SK-N-SH treated with all-trans-retinoic acid at 6 μM for 48 hours (cell line): ENCODE measurements around the gene HDGFL3.

Source experiments
- ATAC-seq: fragments of 200-7000 bp; cut with Tn5 transposase; 3 replicates; pipeline ENCODE4 v1.9.1; 2020; ENCODE audit warnings: mild to moderate bottlenecking, moderate library complexity
- BACH2 ChIP-seq: fragments of 250-450 bp; sonication (Bioruptor Pico); IDR thresholded peaks from 2 replicates; pipeline ENCODE4 v1.9.0; 2021; ENCODE audit warnings: mild to moderate bottlenecking, borderline replicate concordance
- CREB5 ChIP-seq: fragments of 250-450 bp; sonication (Bioruptor Pico); IDR thresholded peaks from 2 replicates; pipeline ENCODE4 v1.5.1; 2020; ENCODE audit warnings: low read depth, mild to moderate bottlenecking, moderate library complexity
- GLIS3 ChIP-seq: fragments of 250-450 bp; sonication (Bioruptor Pico); IDR thresholded peaks from 2 replicates; pipeline ENCODE4 v1.5.0; 2020; ENCODE audit warnings: mild to moderate bottlenecking, moderate library complexity
- ISL1 ChIP-seq: fragments of 250-450 bp; sonication (Bioruptor Pico); IDR thresholded peaks from 2 replicates; pipeline ENCODE4 v2.1.2; 2022; ENCODE audit warnings: mild to moderate bottlenecking, moderate library complexity
- PATZ1 ChIP-seq: fragments of 250-450 bp; sonication (Bioruptor Pico); IDR thresholded peaks from 2 replicates; pipeline ENCODE4 v1.8.0; 2020; ENCODE audit warnings: mild to moderate bottlenecking, moderate library complexity, borderline replicate concordance
- POU6F1 ChIP-seq: fragments of 250-450 bp; sonication (Bioruptor Pico); IDR thresholded peaks from 2 replicates; pipeline ENCODE4 v1.8.0; 2021; ENCODE audit warnings: low read depth, mild to moderate bottlenecking, moderate library complexity, borderline replicate concordance
- RARB ChIP-seq: fragments of 250-450 bp; sonication (Bioruptor Pico); IDR thresholded peaks from 2 replicates; pipeline ENCODE4 v1.8.0; 2021; ENCODE audit warnings: mild to moderate bottlenecking, moderate library complexity
- TCF4 ChIP-seq: fragments of 250-450 bp; sonication (Bioruptor Pico); IDR thresholded peaks from 2 replicates; pipeline ENCODE4 v1.8.0; 2021; ENCODE audit warnings: mild to moderate bottlenecking, moderate library complexity, borderline replicate concordance
- TOX ChIP-seq: fragments of 250-450 bp; sonication (Bioruptor Pico); IDR thresholded peaks from 2 replicates; pipeline ENCODE4 v1.8.0; 2021; ENCODE audit warnings: mild to moderate bottlenecking, moderate library complexity, borderline replicate concordance
- TSHZ2 ChIP-seq: fragments of 250-450 bp; sonication (Bioruptor Pico); IDR thresholded peaks from 2 replicates; pipeline ENCODE4 v1.5.0; 2020; ENCODE audit warnings: mild to moderate bottlenecking, moderate library complexity
- ZC3H10 ChIP-seq: fragments of 250-450 bp; sonication (Bioruptor Pico); IDR thresholded peaks from 2 replicates; pipeline ENCODE4 v1.5.1; 2021; ENCODE audit warnings: mild to moderate bottlenecking, moderate library complexity
- ZFP3 ChIP-seq: fragments of 250-450 bp; sonication (Bioruptor Pico); IDR thresholded peaks from 2 replicates; pipeline ENCODE4 v1.5.0; 2020; ENCODE audit warnings: mild to moderate bottlenecking, moderate library complexity
- ZNF565 ChIP-seq: fragments of 450-650 bp; formaldehyde crosslinking; conservative IDR thresholded peaks from 2 replicates; pipeline ENCODE4 v1.5.0; 2020; ENCODE audit warnings: low read depth, mild to moderate bottlenecking, moderate library complexity
- ZNF70 ChIP-seq: fragments of 450-650 bp; formaldehyde crosslinking; IDR thresholded peaks from 2 replicates; pipeline ENCODE4 v1.5.0; 2020; ENCODE audit warnings: mild to moderate bottlenecking, moderate library complexity
- ZNF8 ChIP-seq: fragments of 450-650 bp; formaldehyde crosslinking; IDR thresholded peaks from 2 replicates; pipeline ENCODE4 v1.5.0; 2020; ENCODE audit warnings: mild to moderate bottlenecking, moderate library complexity

The HDGFL3 gene

GRCh38 chr15:83108266-83109219, 99.1 kb downstream of the HDGFL3 start:
- no peak; the same call in 2 of the 3 replicates for ATAC-seq
- TF ChIP-seq ZFP3 (CRISPR knock-in tag), result no peak
- TF ChIP-seq GLIS3 (CRISPR knock-in tag), result no peak
- TF ChIP-seq PATZ1 (CRISPR knock-in tag), result no peak
- TF ChIP-seq BACH2 (CRISPR knock-in tag), result no peak
- TF ChIP-seq ZNF565 (CRISPR knock-in tag), result no peak
- TF ChIP-seq TOX, result no peak
- TF ChIP-seq ZNF70, result no peak
- TF ChIP-seq ZC3H10 (CRISPR knock-in tag), result no peak

- ATAC-seq, result no peak; the same call in 2 of the 3 replicates
- TF ChIP-seq ZFP3 (CRISPR knock-in tag) (no peak), POU6F1 (CRISPR knock-in tag) (no peak), TCF4 (CRISPR knock-in tag) (no peak), ISL1 (CRISPR knock-in tag) (no peak), CREB5 (no peak)
Measured at GRCh38 chr15:83107841-83108181, 99.8 kb downstream of the HDGFL3 start.

- TF ChIP-seq TOX (no peak), RARB (CRISPR knock-in tag) (no peak), BACH2 (CRISPR knock-in tag) (no peak)
- ATAC-seq, result peak; percentile 45
Measured at GRCh38 chr15:83106994-83107840, 100.4 kb downstream of the HDGFL3 start, which contains the start of gene TM6SF1. Gene TM6SF1, plus strand, starts transcription at chr15:83107645. Its CDS starts 36 bp downstream, at chr15:83107681.

GRCh38 chr15:83105440-83105839, 102.2 kb downstream of the HDGFL3 start:
- ATAC-seq, result no peak

More at GRCh38 chr15:83105440-83105839, 102.2 kb downstream of the HDGFL3 start:
- TF ChIP-seq TSHZ2 (CRISPR knock-in tag) (no peak), ZNF70 (no peak), PATZ1 (CRISPR knock-in tag) (no peak), TOX (no peak), ISL1 (CRISPR knock-in tag) (no peak), ZNF8 (CRISPR knock-in tag) (no peak)
- TF ChIP-seq, all 23 proteins: peak for 0
